SHP77 treated with DMSO at 0.1 percent for 48 hours (cell line): Measurements from ENCODE around the gene MTO1.
A peak's percentile ranks its signal among the peaks of the same experiment; 100 is the strongest.
"Not testable (repeated sequence)": the region's sequence is repeated elsewhere in the genome, so short reads cannot be mapped to it uniquely, and the experiment has no call there.

ENCODE experiments used
- DNase-seq: peaks from one replicate; lab custom pipeline; 2025; lab: John Stamatoyannopoulos, UW

The MTO1 gene, protein sequence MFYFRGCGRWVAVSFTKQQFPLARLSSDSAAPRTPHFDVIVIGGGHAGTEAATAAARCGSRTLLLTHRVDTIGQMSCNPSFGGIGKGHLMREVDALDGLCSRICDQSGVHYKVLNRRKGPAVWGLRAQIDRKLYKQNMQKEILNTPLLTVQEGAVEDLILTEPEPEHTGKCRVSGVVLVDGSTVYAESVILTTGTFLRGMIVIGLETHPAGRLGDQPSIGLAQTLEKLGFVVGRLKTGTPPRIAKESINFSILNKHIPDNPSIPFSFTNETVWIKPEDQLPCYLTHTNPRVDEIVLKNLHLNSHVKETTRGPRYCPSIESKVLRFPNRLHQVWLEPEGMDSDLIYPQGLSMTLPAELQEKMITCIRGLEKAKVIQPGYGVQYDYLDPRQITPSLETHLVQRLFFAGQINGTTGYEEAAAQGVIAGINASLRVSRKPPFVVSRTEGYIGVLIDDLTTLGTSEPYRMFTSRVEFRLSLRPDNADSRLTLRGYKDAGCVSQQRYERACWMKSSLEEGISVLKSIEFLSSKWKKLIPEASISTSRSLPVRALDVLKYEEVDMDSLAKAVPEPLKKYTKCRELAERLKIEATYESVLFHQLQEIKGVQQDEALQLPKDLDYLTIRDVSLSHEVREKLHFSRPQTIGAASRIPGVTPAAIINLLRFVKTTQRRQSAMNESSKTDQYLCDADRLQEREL

DNA sequence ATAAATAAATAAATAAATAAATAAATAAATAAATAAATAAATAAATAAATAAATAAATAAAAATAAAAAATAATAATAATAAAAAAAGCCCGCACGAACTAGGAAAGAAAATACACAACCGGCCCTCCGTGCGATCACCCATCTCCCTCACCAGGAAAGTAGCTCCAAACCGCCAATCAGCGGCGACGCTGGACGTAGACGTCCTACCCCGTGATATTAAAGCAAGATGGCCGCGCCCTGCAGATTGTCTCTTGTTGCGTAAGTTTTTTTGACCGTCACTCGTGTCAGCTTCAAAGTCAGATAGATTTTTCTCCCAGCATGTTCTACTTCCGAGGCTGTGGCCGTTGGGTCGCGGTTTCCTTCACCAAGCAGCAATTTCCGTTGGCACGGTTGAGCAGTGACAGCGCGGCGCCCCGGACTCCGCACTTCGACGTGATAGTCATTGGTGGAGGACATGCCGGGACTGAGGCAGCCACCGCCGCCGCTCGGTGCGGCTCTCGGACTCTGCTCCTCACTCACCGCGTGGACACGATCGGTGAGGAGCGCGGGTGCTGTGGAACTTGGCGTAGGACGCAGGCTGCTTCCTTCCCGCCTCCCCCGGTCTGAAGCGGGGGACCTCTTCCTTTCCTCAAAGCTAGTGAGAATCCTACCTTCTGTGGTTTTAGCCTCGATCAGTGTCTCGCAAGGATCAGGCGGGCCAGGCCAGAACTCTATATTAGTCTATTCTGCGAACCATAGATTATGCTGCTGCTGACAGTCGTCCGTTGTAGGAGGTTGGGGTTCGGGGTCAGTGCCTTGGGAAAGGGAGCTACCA lies at the start of gene MTO1:
MTO1 (plus strand) TSS at position 201 of the 814 bp plus-strand sequence; CDS start at position 319, 118 bp downstream.
- peak; percentile 62 for DNase-seq

DNA sequence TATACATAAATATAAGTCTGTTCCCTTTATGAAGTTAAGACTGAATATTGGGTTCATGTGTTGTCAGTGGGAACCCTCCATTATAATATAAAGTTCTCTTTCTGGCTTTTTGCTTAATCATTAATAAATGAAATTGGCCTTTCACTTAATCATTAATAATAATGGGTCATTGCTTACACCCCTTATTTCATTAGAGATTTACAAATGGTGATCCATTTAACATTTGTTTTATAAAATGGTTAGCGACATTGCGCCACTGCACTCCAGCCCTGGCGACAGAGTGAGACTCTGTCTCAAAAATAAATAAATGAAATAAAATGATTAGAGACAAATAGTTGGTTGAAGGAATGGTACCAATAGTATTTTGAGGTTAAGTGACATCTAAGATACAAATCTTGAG lies 48.4 kb upstream of the MTO1 start:
- no peak for DNase-seq

DNA sequence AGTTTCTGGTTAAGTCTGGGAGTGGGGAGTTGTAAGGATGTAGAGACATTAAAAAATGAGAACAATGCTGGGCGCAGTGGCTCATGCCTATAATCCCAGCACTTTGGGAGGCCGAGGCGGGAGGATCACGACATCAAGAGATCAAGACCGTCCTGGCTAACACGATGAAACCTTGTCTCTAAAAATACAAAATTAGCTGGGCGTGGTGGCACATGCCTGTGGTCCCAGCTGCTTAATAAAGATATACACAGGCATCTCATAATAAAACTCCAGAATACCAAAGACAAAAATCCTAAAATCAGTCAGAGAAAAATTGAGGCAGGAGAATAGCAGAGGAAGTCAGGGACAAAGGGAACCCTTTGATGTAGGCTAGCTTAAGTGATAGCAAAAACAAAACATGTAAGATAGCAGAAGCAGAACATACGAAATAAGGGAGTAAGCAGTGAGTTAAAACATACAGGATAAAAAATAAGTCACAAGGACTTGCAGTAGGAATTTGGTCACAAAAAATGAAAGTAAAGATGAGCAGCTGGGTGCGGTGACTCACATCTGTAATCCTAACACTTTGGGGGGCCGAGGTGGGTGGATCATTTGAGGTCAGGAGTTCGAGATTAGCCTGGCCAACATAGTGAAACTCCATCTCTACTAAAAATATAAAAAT lies 43.3 kb upstream of the MTO1 start:
- DNase-seq: no peak

DNA sequence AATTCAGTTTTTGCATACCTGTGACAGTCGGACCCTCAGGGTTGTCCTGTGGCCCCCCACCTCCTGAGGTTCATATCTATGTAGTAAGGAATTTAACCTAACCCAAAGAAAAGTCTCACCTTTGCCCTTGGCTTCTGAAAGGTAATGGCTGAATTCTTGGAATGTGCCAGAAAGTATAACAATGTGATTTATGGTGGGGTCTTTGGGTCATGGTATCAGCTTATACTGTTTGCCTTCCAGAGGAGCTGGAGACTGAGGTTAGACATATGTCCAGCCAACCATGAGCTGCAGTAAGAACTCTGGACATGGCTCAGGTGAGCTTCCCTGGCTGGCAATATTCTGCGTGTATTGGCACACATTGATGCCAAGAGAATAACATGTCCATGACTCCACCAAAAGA lies 40.0 kb upstream of the MTO1 start:
- DNase-seq: no peak

DNA sequence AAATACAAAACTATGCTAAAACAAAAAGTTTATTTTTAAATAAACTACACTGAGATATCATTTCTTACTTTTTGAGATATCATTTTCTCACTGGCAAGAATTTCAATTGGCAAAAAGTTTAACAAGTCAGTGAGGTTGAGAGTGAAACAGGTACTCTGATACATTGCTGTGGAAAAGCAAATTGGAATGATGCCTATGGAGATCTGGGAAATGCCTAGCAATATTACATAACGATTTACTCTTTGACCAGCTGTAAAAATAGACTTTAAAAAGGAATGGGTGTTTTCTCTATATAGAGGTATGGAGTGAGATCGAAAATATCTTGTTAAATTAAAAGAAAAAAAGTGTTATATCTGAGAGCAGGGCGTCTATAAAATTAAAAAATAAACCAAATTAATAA lies 26.3 kb upstream of the MTO1 start:
- DNase-seq: no peak

DNA sequence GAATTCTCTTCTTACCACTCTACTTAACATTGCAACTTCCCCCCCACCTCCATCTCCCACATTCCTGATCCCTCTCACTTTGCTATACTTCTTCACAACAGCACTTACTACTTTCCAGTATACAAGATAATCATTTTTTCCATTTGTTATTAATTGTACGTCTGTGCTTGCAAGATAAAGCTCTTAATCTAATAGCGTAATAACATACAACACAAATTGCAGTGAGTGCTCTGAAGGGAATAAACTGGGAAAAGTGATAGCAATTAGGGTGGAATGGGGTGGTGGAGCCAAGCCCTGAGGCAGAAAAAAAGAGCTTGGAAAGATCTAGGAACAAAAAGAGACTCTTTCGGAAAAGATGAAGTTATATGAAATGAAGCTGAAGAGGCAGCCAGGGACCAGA lies 18.0 kb upstream of the MTO1 start:
- DNase-seq: no peak

DNA sequence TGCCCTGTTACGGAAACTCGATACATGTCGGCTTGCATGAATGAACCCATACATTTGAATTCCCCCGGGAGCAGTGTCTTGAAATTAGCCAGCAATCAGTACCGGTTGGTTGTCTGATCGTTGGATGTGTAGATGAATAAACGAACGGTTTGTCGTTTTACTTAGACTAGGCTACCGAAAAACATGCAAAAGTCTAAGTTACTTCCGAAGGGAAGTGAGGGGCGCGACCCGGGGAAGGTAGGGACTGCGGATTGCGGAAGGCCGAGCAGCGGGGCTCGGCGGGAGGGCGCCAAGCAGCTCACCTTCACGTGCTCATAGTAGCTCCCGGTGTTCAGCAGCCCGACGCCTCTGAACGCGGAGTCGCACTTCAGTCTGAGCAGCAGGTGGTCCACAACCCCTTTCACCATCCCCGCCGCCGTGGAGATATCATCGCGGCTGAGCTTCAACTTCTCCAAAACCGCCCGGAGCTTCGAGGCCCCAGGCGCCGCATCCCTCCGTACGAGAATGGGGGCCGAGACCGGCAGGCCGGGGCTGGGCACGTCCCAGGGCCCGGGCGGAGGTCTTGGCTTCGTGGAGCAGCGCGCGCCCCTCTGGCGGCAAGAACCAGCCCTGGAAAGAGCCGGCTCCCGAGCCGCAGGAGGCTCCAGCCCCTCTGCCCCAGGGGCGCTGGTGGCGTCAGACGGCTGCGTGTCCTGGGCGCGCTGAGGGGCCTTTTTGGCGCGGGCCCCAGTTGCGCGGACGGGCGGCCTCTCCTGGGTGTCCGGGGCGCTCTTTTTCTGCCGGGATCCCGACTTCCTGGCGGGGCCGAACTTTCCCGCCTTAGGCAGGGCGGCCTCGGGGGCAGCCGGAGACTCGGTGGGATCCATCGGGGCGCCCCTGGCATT lies 10.1 kb upstream of the MTO1 start:
- DNase-seq: no peak

DNA sequence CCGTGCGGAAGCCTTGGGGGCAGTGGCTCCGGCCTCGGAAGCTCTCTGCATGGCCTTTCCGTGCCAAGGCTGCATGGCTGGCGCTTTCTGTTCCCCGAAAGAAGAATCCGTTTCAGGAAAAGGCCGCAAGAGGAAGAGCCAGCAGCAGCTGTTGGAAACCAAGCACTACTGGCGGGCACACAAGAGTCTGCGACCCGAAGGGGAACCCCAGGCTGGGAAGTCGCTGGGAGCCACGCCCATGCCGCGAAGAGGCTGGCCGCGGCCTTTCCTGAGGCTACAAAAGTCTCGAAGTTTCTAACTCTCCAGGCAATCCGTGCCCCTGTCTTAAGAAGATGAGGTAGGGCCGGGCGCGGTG lies 9.5 kb upstream of the MTO1 start, which contains the start of gene CGAS:
CGAS (minus strand) TSS at position 191 of the 355 bp plus-strand sequence; CDS start at position 75, 116 bp downstream.
- DNase-seq: no peak

DNA sequence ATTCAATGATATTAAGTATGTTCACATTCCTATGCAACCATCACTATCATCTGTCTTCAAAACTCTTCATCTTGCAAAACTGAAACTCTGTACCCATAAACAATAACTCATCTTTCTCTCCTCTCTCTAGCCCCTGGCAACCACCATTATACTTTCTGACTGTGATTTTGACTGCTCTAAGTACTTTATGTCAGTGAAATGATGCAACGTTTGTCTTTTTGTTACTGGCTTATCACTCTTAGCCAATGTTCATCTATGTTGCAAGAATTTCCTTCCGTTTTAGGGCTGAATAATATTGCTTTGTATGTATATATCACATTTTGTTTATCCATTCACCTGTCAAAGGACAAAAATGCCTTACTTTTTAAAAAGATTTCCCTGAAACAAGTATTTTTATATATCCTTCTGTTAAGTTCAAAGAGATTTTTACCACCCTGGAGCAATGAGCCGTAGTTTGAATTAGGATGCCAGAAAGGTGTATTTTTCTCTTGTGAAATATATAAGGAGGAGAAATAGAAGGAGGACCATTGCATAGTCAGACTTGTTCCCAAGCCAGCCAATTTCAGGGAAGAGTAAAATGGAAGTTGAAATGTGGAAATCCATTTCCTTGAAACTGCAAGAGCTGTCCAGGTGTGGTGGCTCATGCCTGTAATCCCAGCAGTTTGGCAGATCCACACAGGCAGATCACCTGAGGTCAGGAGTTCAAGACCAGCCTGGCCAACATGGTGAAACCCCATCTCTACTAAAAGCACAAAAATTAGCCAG lies 5.5 kb upstream of the MTO1 start:
- DNase-seq: no peak

DNA sequence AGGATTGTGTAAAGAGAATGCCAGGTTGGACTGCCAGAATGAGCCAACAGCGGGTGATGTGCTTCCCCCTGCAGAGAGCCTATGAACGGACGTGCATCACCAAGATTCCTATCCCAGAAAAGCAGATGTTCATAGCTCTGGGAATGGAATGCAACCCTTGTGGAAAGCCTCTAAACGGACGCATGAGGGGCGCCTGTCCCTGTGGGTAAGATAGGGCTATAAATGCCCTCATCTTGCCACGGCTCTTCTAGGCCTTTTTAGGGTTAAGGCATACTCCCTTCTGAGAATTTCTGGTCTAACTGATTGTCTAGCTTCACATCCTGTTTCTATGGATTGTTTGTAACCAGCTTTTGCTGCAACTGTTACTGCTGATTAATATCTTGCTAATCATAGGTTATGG lies 2.1 kb upstream of the MTO1 start:
- DNase-seq: not testable (repeated sequence)

DNA sequence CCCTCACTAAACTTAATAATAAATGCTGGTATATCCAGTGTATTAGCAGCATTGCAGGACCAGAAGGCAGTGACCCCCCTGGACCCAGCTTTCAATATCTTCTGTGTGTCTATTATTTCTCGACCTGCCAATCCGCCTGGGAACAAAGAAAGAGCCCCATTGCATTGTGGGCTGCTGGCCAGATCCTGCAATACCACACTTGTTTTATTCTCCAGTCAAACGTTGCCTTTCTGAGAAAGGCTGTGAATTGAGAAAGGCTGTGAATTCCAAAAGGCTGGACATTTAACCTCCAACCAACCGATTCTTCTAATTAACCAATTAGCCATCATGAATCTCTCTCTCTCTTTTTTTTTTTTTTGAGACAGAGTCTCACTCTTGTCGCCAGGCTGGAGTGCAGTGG lies 1.5 kb upstream of the MTO1 start:
- DNase-seq: no peak

DNA sequence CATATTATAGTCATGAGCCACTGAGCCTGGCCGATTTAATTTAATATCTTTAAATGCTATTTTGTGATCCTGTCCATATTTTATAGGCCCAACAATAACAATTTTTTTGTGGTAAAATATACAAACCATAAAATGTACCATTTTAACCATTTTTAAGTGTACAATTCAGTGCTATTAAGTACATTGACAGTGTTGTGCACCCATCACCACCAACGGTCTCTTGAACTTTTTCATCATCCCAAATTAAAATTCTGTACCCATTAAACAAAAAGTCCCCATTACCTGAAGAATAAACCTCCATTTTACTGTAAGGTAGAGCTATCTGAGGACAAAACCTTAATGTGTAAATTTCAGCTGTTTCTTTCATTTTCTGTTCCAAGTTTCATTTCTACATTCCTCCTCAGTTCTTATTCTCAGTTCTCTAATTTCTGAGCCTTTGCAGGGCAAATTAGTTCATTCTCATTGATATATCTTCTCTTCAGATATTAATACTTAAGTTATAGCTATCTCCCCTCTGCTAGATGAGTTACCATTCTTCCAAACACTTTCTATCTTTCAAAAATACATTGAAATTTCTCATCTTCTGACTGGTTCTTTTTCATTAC lies 10.3 kb downstream of the MTO1 start:
- DNase-seq: no peak

DNA sequence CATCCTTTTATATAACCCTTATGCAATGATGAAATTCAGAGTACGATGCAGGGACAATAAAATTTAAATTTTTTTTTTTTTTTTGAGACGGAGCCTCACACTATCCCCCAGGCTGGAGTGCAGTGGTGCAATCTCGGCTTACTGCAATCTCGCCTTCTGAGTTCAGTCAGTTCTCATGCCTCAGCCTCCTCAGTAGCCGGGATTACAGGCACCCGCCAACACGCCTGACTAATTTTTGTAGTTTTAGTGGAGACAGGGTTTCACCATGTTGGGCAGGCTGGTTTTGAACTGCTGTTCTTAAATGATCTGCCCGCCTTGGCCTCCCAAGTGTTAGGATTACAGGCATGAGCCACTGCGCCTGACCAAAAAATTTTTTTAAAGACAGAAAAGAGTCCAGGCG lies 15.2 kb downstream of the MTO1 start:
- DNase-seq: no peak

DNA sequence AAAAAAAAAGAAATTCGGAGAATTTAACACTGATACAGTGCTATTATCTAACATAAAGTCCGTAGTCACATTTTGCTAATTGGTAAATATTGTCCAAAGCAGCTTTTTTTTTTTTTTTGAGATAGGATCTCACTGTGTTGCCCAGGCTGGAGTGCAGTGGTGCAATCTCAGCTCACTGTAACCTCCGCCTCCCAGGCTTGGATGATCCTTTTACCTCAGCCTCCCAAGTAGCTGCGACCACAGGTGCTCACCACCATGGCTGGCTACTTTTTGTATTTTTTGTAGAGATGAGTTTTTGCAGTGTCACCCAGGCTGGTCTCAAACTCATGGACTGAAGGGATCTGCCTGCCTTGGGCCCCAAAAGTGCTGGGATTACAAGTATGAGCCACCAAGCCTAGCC lies 15.9 kb downstream of the MTO1 start:
- DNase-seq: no peak

DNA sequence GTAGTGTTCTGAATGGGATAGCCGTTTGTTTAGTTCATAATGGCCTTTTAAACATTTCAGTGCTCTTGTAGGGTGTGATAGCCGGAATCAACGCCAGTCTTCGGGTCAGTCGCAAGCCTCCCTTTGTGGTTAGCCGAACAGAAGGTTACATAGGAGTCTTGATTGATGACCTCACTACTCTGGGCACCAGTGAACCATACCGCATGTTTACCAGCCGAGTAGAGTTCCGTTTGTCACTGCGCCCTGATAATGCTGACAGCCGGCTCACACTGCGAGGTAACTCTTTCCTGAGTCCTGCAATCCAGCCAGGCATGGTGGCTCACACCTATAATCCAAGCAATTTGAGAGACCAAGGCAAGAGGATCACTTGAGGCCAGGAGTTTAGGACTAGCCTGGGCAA lies 20.4 kb downstream of the MTO1 start:
- DNase-seq: no peak

DNA sequence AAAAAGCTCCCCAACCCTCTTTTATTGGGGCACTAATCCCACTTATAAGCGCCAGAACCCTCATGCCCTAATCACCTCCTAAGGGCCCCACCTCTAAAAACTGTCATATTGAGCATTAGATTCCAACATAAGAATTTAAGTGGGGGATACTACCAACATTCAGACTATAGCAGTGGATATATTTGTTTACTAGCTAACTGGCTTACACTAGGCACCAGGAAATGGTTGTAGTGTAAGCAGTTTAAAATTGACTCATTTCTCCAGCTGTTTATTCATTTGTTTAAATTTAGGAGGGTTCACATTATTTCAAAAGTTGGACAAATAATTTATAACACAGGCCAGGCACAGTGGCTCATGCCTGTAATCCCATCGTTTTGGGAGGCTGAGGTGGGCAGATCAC lies 22.9 kb downstream of the MTO1 start:
- no peak for DNase-seq

DNA sequence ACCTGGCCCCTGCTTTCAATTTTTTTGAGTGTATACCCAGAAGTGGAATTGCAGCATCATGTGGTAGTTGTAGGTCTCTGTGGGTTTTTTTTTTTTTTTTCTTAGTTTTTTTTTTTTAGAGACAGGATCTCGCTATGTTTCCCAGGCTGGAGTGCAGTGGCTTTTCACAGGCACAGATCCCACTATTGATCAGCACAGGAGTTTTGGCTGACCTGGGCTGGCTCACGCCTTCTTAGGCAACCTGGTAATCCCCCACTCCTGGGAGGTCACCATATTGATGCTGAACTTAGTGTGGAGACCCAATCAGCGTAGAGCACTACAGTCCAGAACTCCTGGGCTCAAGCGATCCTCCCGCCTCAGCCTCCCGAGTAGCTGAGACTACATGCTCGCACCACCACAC lies 25.9 kb downstream of the MTO1 start:
- DNase-seq: no peak

DNA sequence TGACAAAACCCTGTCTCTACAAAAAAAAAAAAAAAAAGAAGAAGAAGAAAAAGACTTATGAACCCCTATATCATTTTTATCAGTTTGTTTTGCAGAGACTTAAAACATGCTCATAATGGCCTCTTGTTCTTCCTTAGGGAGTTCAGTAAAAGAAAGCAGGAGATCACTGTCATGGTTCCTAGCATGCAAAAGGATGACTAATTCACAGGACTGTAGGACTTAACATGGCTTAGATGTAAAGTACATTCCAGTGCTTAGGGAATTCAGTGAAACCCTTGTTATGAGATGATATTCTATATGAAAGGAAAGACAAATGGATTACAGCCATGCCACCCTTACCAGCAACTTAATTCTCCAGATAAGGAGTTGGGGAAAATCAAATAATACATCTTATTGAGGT lies 29.8 kb downstream of the MTO1 start:
- no peak for DNase-seq

DNA sequence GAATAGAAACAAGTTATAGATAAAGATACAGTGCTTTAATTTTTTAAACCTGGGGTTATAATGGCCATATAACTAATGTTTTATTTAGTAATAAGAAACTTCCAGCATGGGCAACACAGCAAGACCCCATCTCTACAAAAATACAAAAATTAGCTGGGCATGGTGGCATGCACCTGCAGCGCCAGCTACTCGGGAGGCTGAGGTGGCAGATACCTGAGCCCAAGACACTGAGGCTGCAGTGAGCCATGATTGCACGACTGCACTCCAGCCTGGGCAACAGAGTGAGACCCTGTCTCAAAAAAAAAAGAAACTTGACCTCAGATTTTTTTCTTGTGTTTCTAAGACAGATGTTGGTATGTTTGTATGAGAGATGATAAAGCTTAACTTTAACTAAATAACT lies 36.4 kb downstream of the MTO1 start:
- DNase-seq: no peak
